Measurements from ENCODE around the gene EPHB1.
"Not testable (repeated sequence)": the region's sequence is repeated elsewhere in the genome, so short reads cannot be mapped to it uniquely, and the experiment has no call there.

The EPHB1 gene

DNA sequence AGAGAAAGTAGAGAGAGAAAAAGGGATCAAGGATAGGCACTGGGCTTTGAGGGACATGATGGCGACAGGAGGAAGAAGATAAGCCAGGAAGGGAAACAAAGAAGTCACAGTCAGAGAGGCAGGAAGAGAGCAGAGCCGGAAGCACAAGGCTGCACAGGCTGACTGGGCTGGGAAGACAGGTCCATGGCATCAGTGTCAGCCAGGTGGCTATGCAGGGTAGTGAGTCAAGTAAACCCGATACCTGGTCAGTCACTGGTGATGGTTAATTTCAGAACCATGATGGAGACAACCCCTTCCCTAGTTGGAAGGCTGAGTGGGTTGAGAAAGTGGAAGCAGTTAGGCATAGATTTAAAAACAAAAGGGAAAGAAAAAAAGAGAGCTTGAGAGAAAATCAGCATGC, 203.8 kb downstream of the EPHB1 start:
- Histone ChIP-seq H4K8ac (ENCODE audit: low read depth, low read length) (no peak overlapping the region), H2BK120ac (ENCODE audit: low read depth, low read length) (no peak overlapping the region), H3K9ac (ENCODE audit: low read depth, low read length, poor library complexity) (no peak overlapping the region), H3K79me1 (ENCODE audit: low read depth, low read length) (no peaks in the 10 kb centered on the region), H3K4ac (ENCODE audit: low read length) (no peak overlapping the region), H2AK5ac (ENCODE audit: low read depth, low read length) (no peak overlapping the region), H3K4me3 (ENCODE audit: low read length in 2 of 2) (no peak overlapping the region), H2AFZ (ENCODE audit: low read length) (no peak overlapping the region), H2BK5ac (ENCODE audit: low read length) (no peak overlapping the region), H3K23ac (ENCODE audit: low read depth, low read length, poor library complexity) (no peak overlapping the region), H3K27ac (replicated peaks; ENCODE audit: low read length) (no peak overlapping the region), H3K27me3 (ENCODE audit: control insufficient read depth in 3 of 3, insufficient read depth in 3 of 3, low read depth in 1 of 3, low read length in 3 of 3) (no peaks in the 10 kb centered on the region), H3K14ac (ENCODE audit: low read length) (no peak overlapping the region), H2BK15ac (ENCODE audit: low read length) (no peak overlapping the region), H3K4me1 (ENCODE audit: control insufficient read depth in 2 of 2, insufficient read depth in 1 of 2, low read depth in 1 of 2, low read length in 2 of 2) (peaks cover 0 to 1% of the 10 kb centered on the region in 2 donors), H3K18ac (ENCODE audit: low read length) (no peak overlapping the region), H3K4me2 (ENCODE audit: insufficient read depth, low read length, poor library complexity, severe bottlenecking) (no peak overlapping the region), H4K91ac (ENCODE audit: low read depth, low read length, poor library complexity) (no peak overlapping the region), H3K36me3 (replicated peaks in 1 of 2; ENCODE audit: control insufficient read depth in 2 of 2, insufficient read depth in 2 of 2, low read length in 2 of 2) (no peaks in the 10 kb centered on the region), H2BK12ac (ENCODE audit: low read length) (no peak overlapping the region), H3K9me3 (replicated peaks in 1 of 2; ENCODE audit: control insufficient read depth in 2 of 2, insufficient read depth in 1 of 2, low read depth in 1 of 2, low read length in 2 of 2) (no peaks in the 10 kb centered on the region)
- WGBS, 2 donors (ENCODE audit: extremely low coverage in 2 of 2, insufficient read length in 2 of 2, insufficient replicate concordance in 1 of 2), result no CpG with 5 or more reads among the region's 3 CpGs
- DNase-seq (ENCODE audit: low spot score), result no peak

GRCh38 chr3:135000465-135000864, 205.4 kb downstream of the EPHB1 start:
- H3K4me1 ChIP-seq (ENCODE audit: control insufficient read depth in 2 of 2, insufficient read depth in 1 of 2, low read depth in 1 of 2, low read length in 2 of 2), result peaks cover 0 to 1% of the 10 kb centered on the region in 2 donors

GRCh38 chr3:135005616-135006015, 210.6 kb downstream of the EPHB1 start:
- WGBS, 2 donors (ENCODE audit: extremely low coverage in 2 of 2, insufficient read length in 2 of 2, insufficient replicate concordance in 1 of 2), result no CpG with 5 or more reads among the region's 19 CpGs
- not testable (repeated sequence) for H4K91ac ChIP-seq (ENCODE audit: low read depth, low read length, poor library complexity)

More at GRCh38 chr3:135000465-135000864, 205.4 kb downstream of the EPHB1 start:
- H3K27me3 ChIP-seq (ENCODE audit: control insufficient read depth in 3 of 3, insufficient read depth in 3 of 3, low read depth in 1 of 3, low read length in 3 of 3), result no peaks in the 10 kb centered on the region
- no peak overlapping the region for H2AFZ ChIP-seq (ENCODE audit: low read length)
- no peak overlapping the region for H3K18ac ChIP-seq (ENCODE audit: low read length)
- no peak overlapping the region for H3K4me3 ChIP-seq (ENCODE audit: low read length in 2 of 2)
- no peak overlapping the region for H2BK120ac ChIP-seq (ENCODE audit: low read depth, low read length)
- H3K9me3 ChIP-seq (replicated peaks in 1 of 2; ENCODE audit: control insufficient read depth in 2 of 2, insufficient read depth in 1 of 2, low read depth in 1 of 2, low read length in 2 of 2), result no peaks in the 10 kb centered on the region
- H2BK15ac ChIP-seq (ENCODE audit: low read length), result no peak overlapping the region
- no peak overlapping the region for H2BK5ac ChIP-seq (ENCODE audit: low read length)
- no peak for DNase-seq (ENCODE audit: low spot score)
- no peak overlapping the region for H3K4me2 ChIP-seq (ENCODE audit: insufficient read depth, low read length, poor library complexity, severe bottlenecking)
- H2BK12ac ChIP-seq (ENCODE audit: low read length), result no peak overlapping the region
- no peak overlapping the region for H4K8ac ChIP-seq (ENCODE audit: low read depth, low read length)
- H2AK5ac ChIP-seq (ENCODE audit: low read depth, low read length), result no peak overlapping the region
- H3K14ac ChIP-seq (ENCODE audit: low read length), result no peak overlapping the region
- no peaks in the 10 kb centered on the region for H3K36me3 ChIP-seq (replicated peaks in 1 of 2; ENCODE audit: control insufficient read depth in 2 of 2, insufficient read depth in 2 of 2, low read length in 2 of 2)
- H3K23ac ChIP-seq (ENCODE audit: low read depth, low read length, poor library complexity), result no peak overlapping the region
- no peak overlapping the region for H3K4ac ChIP-seq (ENCODE audit: low read length)
- H3K9ac ChIP-seq (ENCODE audit: low read depth, low read length, poor library complexity), result no peak overlapping the region
- H3K79me1 ChIP-seq (ENCODE audit: low read depth, low read length), result no peaks in the 10 kb centered on the region
- WGBS, 2 donors (ENCODE audit: extremely low coverage in 2 of 2, insufficient read length in 2 of 2, insufficient replicate concordance in 1 of 2), result 100% methylated on average over 1 of the region's 4 CpGs; no CpG with 5 or more reads in 1 of the 2 donors
- no peak overlapping the region for H3K27ac ChIP-seq (replicated peaks; ENCODE audit: low read length)
- no peak overlapping the region for H4K91ac ChIP-seq (ENCODE audit: low read depth, low read length, poor library complexity)

GRCh38 chr3:135007607-135008006, 212.5 kb downstream of the EPHB1 start:
- Histone ChIP-seq H3K79me1 (ENCODE audit: low read depth, low read length) (no peaks in the 10 kb centered on the region), H3K4me3 (ENCODE audit: low read length in 2 of 2) (no peak overlapping the region), H2BK5ac (ENCODE audit: low read length) (no peak overlapping the region), H3K4me2 (ENCODE audit: insufficient read depth, low read length, poor library complexity, severe bottlenecking) (no peak overlapping the region), H3K4me1 (ENCODE audit: control insufficient read depth in 2 of 2, insufficient read depth in 1 of 2, low read depth in 1 of 2, low read length in 2 of 2) (peaks cover 0 to 2% of the 10 kb centered on the region in 2 donors), H2BK12ac (ENCODE audit: low read length) (no peak overlapping the region), H4K8ac (ENCODE audit: low read depth, low read length) (no peak overlapping the region), H3K23ac (ENCODE audit: low read depth, low read length, poor library complexity) (no peak overlapping the region), H3K27ac (replicated peaks; ENCODE audit: low read length) (no peak overlapping the region), H3K9ac (ENCODE audit: low read depth, low read length, poor library complexity) (no peak overlapping the region), H3K18ac (ENCODE audit: low read length) (no peak overlapping the region), H4K91ac (ENCODE audit: low read depth, low read length, poor library complexity) (no peak overlapping the region), H3K9me3 (replicated peaks in 1 of 2; ENCODE audit: control insufficient read depth in 2 of 2, insufficient read depth in 1 of 2, low read depth in 1 of 2, low read length in 2 of 2) (no peaks in the 10 kb centered on the region), H2AK5ac (ENCODE audit: low read depth, low read length) (no peak overlapping the region), H2BK120ac (ENCODE audit: low read depth, low read length) (no peak overlapping the region), H3K36me3 (replicated peaks in 1 of 2; ENCODE audit: control insufficient read depth in 2 of 2, insufficient read depth in 2 of 2, low read length in 2 of 2) (no peaks in the 10 kb centered on the region), H2AFZ (ENCODE audit: low read length) (no peak overlapping the region), H3K14ac (ENCODE audit: low read length) (no peak overlapping the region), H3K4ac (ENCODE audit: low read length) (no peak overlapping the region), H3K27me3 (ENCODE audit: control insufficient read depth in 3 of 3, insufficient read depth in 3 of 3, low read depth in 1 of 3, low read length in 3 of 3) (no peaks in the 10 kb centered on the region), H2BK15ac (ENCODE audit: low read length) (no peak overlapping the region)
- DNase-seq (ENCODE audit: low spot score), result no peak
- WGBS, 2 donors (ENCODE audit: extremely low coverage in 2 of 2, insufficient read length in 2 of 2, insufficient replicate concordance in 1 of 2), result no CpG with 5 or more reads among the region's 7 CpGs

More at GRCh38 chr3:135005616-135006015, 210.6 kb downstream of the EPHB1 start:
- H3K4me3 ChIP-seq (ENCODE audit: low read length in 2 of 2); DNase-seq (ENCODE audit: low spot score); H3K4ac ChIP-seq (ENCODE audit: low read length); H2AFZ ChIP-seq (ENCODE audit: low read length); H3K27me3 ChIP-seq (ENCODE audit: control insufficient read depth in 3 of 3, insufficient read depth in 3 of 3, low read depth in 1 of 3, low read length in 3 of 3); H3K27ac ChIP-seq (replicated peaks; ENCODE audit: low read length); H3K79me1 ChIP-seq (ENCODE audit: low read depth, low read length); H3K4me1 ChIP-seq (ENCODE audit: control insufficient read depth in 2 of 2, insufficient read depth in 1 of 2, low read depth in 1 of 2, low read length in 2 of 2); H2BK120ac ChIP-seq (ENCODE audit: low read depth, low read length); H3K23ac ChIP-seq (ENCODE audit: low read depth, low read length, poor library complexity); H4K8ac ChIP-seq (ENCODE audit: low read depth, low read length); H3K4me2 ChIP-seq (ENCODE audit: insufficient read depth, low read length, poor library complexity, severe bottlenecking); H3K9me3 ChIP-seq (replicated peaks in 1 of 2; ENCODE audit: control insufficient read depth in 2 of 2, insufficient read depth in 1 of 2, low read depth in 1 of 2, low read length in 2 of 2); H2BK12ac ChIP-seq (ENCODE audit: low read length); H3K36me3 ChIP-seq (replicated peaks in 1 of 2; ENCODE audit: control insufficient read depth in 2 of 2, insufficient read depth in 2 of 2, low read length in 2 of 2); H3K18ac ChIP-seq (ENCODE audit: low read length); H2BK15ac ChIP-seq (ENCODE audit: low read length); H3K9ac ChIP-seq (ENCODE audit: low read depth, low read length, poor library complexity); H3K14ac ChIP-seq (ENCODE audit: low read length); H2BK5ac ChIP-seq (ENCODE audit: low read length); H2AK5ac ChIP-seq (ENCODE audit: low read depth, low read length): not testable (repeated sequence)
